HUES48 (cell line): ENCODE measurements around the gene EIF3CL.
"Not testable (repeated sequence)": the region's sequence is repeated elsewhere in the genome, so short reads cannot be mapped to it uniquely, and the experiment has no call there.

Experiments used
- H3K27ac ChIP-seq: one replicate; pipeline ENCODE4 v1.7.0; 2013; ENCODE audit warnings: low read depth, low read length, inconsistent platforms
- H3K27me3 ChIP-seq: 2 replicates; pipeline ENCODE4 v1.6.1; 2013; ENCODE audit warnings: mild to moderate bottlenecking, low read length; ENCODE audit not compliant: control insufficient read depth, insufficient read depth
- H3K36me3 ChIP-seq: 2 replicates; pipeline ENCODE4 v1.6.1; 2013; ENCODE audit warnings: low read length; ENCODE audit not compliant: control insufficient read depth, insufficient read depth
- H3K4me1 ChIP-seq: 2 replicates; pipeline ENCODE4 v1.6.1; 2013; ENCODE audit warnings: mild to moderate bottlenecking, low read length; ENCODE audit not compliant: control insufficient read depth, insufficient read depth
- H3K4me3 ChIP-seq: 2 replicates; pipeline ENCODE4 v1.5.1; 2013; ENCODE audit warnings: mild to moderate bottlenecking, low read depth, low read length
- H3K9ac ChIP-seq: 2 replicates; pipeline ENCODE4 v1.6.1; 2013; ENCODE audit warnings: mild to moderate bottlenecking, low read depth, low read length, moderate library complexity
- H3K9me3 ChIP-seq: 2 replicates; pipeline ENCODE4 v1.6.1; 2013; ENCODE audit warnings: low read length; ENCODE audit not compliant: control insufficient read depth, insufficient read depth

Gene EIF3CL

DNA sequence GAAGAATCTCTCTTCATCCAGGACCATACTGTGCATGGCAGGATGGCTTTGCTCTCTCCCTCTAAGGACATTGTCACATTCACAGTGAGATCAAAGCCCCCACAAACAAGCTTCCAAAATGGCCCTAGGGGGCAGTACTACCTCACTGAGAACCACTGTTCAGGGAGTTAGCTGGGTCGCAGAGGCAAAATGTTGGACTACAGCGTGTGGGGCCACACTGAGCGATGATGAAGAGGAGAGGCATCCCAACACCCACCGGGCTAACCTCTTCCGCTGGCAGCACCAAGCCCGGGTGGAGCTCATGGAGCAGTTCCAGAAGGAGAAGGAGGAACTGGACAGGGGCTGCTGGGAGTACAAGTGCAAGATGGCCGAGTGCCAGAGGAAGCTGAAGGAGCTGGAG is 9.9 kb upstream of the EIF3CL start:
- not testable (repeated sequence) for H3K9ac ChIP-seq, H3K4me3 ChIP-seq, H3K27me3 ChIP-seq, H3K4me1 ChIP-seq, H3K27ac ChIP-seq, H3K36me3 ChIP-seq, H3K9me3 ChIP-seq

GRCh38 chr16:28392054-28392453 is 11.6 kb downstream of the EIF3CL start:
- H3K27me3 ChIP-seq, H3K4me1 ChIP-seq, H3K9ac ChIP-seq: not testable (repeated sequence)

DNA sequence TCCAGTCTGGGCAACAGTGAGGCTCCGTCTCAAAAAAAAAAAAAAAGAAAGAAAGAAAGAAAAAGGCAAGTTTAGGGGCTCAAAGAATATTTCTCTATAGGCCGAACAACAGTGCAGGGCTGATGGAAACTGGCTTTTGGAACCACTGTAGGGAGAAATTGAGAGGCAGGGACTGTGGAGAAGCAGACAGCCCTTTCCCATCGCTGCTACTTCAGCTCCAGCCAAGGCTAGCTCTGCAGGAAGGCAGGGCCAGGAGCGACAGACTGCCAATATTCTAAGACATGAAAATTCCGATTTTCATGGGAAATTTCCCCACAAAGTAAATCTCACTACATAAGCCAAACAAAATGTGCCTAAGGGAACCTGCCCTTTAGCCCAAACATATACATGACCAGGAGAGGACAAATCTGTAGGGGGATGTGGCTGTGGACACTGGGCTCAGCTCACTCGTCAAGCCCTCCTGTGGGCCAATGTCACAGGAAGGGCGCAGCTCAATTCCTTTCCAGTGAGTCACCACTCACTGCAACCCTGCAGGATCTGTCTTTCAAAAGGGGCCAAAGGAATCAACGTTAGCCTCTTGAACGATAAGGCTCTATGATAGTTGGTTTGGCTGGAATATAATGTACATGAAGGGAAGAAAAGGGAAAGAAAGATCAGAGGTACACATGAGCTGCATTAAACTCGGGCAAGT is 21.3 kb downstream of the EIF3CL start:
- H3K9me3 ChIP-seq, H3K4me3 ChIP-seq, H3K27me3 ChIP-seq, H3K36me3 ChIP-seq, H3K9ac ChIP-seq, H3K4me1 ChIP-seq, H3K27ac ChIP-seq: not testable (repeated sequence)

More at GRCh38 chr16:28392054-28392453, 11.6 kb downstream of the EIF3CL start:
- H3K9me3 ChIP-seq, H3K36me3 ChIP-seq, H3K4me3 ChIP-seq, H3K27ac ChIP-seq: not testable (repeated sequence)

DNA sequence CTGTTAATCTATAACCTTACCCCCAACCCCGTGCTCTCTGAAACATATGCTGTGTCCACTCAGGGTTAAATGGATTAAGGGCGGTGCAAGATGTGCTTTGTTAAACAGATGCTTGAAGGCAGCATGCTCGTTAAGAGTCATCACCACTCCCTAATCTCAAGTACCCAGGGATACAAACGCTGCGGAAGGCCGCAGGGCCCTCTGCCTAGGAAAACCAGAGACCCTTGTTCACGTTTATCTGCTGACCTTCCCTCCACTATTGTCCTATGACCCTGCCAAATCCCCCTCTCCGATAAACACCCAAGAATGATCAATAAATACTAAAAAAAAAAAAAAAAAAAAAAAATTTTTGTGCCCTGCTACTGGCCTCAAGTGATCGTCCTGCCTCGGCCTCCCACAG is 25.8 kb downstream of the EIF3CL start:
- H3K4me1 ChIP-seq, H3K27ac ChIP-seq, H3K9ac ChIP-seq, H3K27me3 ChIP-seq, H3K36me3 ChIP-seq, H3K9me3 ChIP-seq, H3K4me3 ChIP-seq: not testable (repeated sequence)

- H3K4me3 ChIP-seq, H3K9me3 ChIP-seq, H3K27me3 ChIP-seq, H3K36me3 ChIP-seq, H3K27ac ChIP-seq, H3K9ac ChIP-seq, H3K4me1 ChIP-seq: not testable (repeated sequence)
Measured at GRCh38 chr16:28377108-28377625, 26.5 kb downstream of the EIF3CL start.

- not testable (repeated sequence) for H3K27me3 ChIP-seq, H3K9me3 ChIP-seq, H3K27ac ChIP-seq, H3K4me1 ChIP-seq, H3K36me3 ChIP-seq, H3K9ac ChIP-seq, H3K4me3 ChIP-seq
Measured at GRCh38 chr16:28375115-28375514, 28.5 kb downstream of the EIF3CL start.

DNA sequence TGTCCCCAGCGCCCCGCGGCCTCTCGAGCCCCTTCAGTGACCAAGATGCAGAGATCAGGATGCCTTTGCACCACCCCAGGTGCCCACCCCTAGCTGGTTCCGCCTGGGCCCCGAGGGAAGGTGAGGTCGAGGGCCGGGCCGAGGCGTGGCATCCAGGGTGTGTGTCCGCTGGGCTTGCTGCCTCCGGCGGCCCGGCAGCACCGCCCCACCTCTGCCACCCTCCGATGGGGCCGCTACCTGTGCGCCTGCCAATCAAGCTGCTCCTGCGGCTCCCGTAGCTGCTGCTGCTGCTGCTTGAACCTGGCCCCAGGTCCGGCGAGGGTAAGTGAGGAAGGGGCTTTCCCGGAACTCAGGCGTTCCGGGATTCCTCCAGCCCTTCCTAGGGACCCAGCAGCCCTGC is 29.4 kb downstream of the EIF3CL start:
- not testable (repeated sequence) for H3K27me3 ChIP-seq, H3K4me3 ChIP-seq, H3K9ac ChIP-seq, H3K27ac ChIP-seq, H3K4me1 ChIP-seq, H3K36me3 ChIP-seq, H3K9me3 ChIP-seq

GRCh38 chr16:28367926-28368325 is 35.7 kb downstream of the EIF3CL start:
- not testable (repeated sequence) for H3K36me3 ChIP-seq, H3K4me3 ChIP-seq, H3K27ac ChIP-seq, H3K27me3 ChIP-seq, H3K4me1 ChIP-seq, H3K9ac ChIP-seq, H3K9me3 ChIP-seq

- not testable (repeated sequence) for H3K9ac ChIP-seq, H3K4me1 ChIP-seq, H3K36me3 ChIP-seq, H3K27me3 ChIP-seq, H3K9me3 ChIP-seq, H3K27ac ChIP-seq, H3K4me3 ChIP-seq
Measured at GRCh38 chr16:28364268-28365173, 39.1 kb downstream of the EIF3CL start.

GRCh38 chr16:28363408-28363807 is 40.2 kb downstream of the EIF3CL start, which contains the start of gene NPIPB6:
Gene NPIPB6 (minus strand): TSS chr16:28363508. CDS start chr16:28362822, 686 bp downstream.
- not testable (repeated sequence) for H3K4me1 ChIP-seq, H3K9ac ChIP-seq, H3K27me3 ChIP-seq, H3K36me3 ChIP-seq, H3K27ac ChIP-seq, H3K4me3 ChIP-seq, H3K9me3 ChIP-seq

- not testable (repeated sequence) for H3K9ac ChIP-seq, H3K27me3 ChIP-seq, H3K9me3 ChIP-seq, H3K27ac ChIP-seq, H3K4me1 ChIP-seq, H3K4me3 ChIP-seq, H3K36me3 ChIP-seq
Measured at GRCh38 chr16:28362600-28362999, 41.0 kb downstream of the EIF3CL start.
